Immature natural killer cell (primary cell): ENCODE measurements around the gene NIPSNAP3A. TPM values are rescaled to one million over a fixed set of nuclear protein-coding genes. Genes with fewer than 3 reads are reported as not detected.
"Not testable (repeated sequence)": the region's sequence is repeated elsewhere in the genome, so short reads cannot be mapped to it uniquely, and the experiment has no call there.

Source experiments
- DNase-seq, 3 donors: peaks; one replicate each; pipeline ENCODE4 v3.0.0; 2022; ENCODE audit warnings: mixed read lengths in 1 of 3
- H3K27ac Mint-ChIP-seq, 6 donors: one replicate each; pipeline ENCODE4 v1.8.0; 2020; ENCODE audit warnings: mixed read lengths in 6 of 6, mild to moderate bottlenecking in 5 of 6, inconsistent platforms in 4 of 6, moderate library complexity in 3 of 6
- H3K27me3 Mint-ChIP-seq, 3 donors: one replicate each; pipeline ENCODE4 v1.8.0; 2020 to 2021; ENCODE audit warnings: low read depth in 3 of 3, mild to moderate bottlenecking in 3 of 3, mixed read lengths in 3 of 3, moderate library complexity in 3 of 3, inconsistent platforms in 1 of 3
- H3K36me3 Mint-ChIP-seq, 3 donors: one replicate each; pipeline ENCODE4 v1.8.0; 2020; ENCODE audit warnings: mixed read lengths in 3 of 3, inconsistent platforms in 2 of 3, mild to moderate bottlenecking in 2 of 3
- H3K4me1 Mint-ChIP-seq, 2 donors: one replicate each; pipeline ENCODE4 v1.8.0; 2020; ENCODE audit warnings: inconsistent platforms in 2 of 2, mild to moderate bottlenecking in 2 of 2, mixed read lengths in 2 of 2, moderate library complexity in 1 of 2
- H3K4me3 Mint-ChIP-seq, 5 donors: one replicate each; pipeline ENCODE4 v1.8.0; 2020; ENCODE audit warnings: mild to moderate bottlenecking in 5 of 5, mixed read lengths in 5 of 5, inconsistent platforms in 3 of 5, moderate library complexity in 3 of 5
- H3K9me3 Mint-ChIP-seq, 6 donors: one replicate each; pipeline ENCODE4 v1.8.0; 2020; ENCODE audit warnings: mild to moderate bottlenecking in 6 of 6, mixed read lengths in 6 of 6, inconsistent platforms in 4 of 6, moderate library complexity in 3 of 6
- polyA plus RNA-seq, 3 donors: library from polyadenylated mRNA; unstranded; fragments of 300-500 nt; fragmentation: Illumina TruSeq; gene quantifications; one replicate each; pipeline ENCODE4 v1.2.3, GENCODE V29; 2021

Gene NIPSNAP3A
- polyA plus RNA-seq, 3 donors from 2014 or later, result 28.2 to 58.0 (median 29.2) TPM

DNA sequence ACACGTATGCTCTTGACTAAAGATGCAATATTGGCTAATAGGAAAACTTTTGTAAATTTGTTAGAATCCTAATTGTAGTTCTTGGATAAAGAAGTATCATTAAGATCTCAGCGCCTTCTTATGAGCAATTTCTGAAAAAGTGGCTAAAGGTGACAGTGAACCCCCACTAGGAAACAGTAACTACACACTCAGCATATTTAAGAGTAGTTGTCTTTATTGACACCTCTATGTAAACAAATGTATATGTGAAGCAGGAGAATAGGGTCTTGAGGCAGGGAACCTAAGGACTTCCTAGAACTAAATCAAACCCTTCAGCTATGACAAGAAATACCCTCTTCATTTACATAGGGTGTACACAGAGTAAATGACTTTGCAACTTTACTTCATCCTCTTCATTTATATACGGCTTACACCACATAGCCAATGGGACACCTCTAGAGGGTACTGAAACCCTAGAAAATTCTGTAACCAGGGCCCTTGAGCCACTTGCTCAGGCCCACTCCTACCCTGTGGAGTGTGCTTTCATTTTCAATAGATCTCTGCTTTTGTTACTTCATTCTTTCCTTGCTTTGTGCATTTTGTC, 2.8 kb downstream of the NIPSNAP3A start:
- peaks cover 15 to 29% of the 10 kb centered on the region in 2 donors for H3K4me1 Mint-ChIP-seq
- no peak for DNase-seq
- peaks cover 9 to 31% (median 16%) of the 10 kb centered on the region in 3 donors for H3K36me3 Mint-ChIP-seq
- no peak overlapping the region for H3K4me3 Mint-ChIP-seq
- H3K27ac Mint-ChIP-seq, result peak overlapping the region in 1 of 6 donors; percentile 50
- no peaks in the 10 kb centered on the region for H3K9me3 Mint-ChIP-seq
- peaks cover 0 to 7% (median 7%) of the 10 kb centered on the region in 3 donors for H3K27me3 Mint-ChIP-seq

DNA sequence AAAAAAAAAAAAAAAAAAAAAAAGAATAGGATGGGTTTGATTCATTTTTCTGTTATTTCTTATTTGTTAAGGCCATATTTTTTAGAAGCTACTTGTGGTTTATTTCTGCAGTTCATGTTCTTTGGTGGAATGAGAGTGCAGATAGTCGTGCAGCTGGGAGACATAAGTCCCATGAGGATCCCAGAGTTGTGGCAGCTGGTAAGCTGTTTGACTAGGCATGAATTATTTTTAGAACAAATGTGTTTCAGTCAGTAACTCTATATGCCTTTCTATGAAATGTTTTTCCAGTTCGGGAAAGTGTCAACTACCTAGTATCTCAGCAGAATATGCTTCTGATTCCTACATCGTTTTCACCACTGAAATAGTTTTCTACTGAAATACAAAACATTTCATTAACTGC, 11.5 kb downstream of the NIPSNAP3A start:
- H3K27me3 Mint-ChIP-seq, result no peaks in the 10 kb centered on the region
- H3K36me3 Mint-ChIP-seq, result peaks cover 4% of the 10 kb centered on the region in 3 donors
- H3K4me1 Mint-ChIP-seq, result peaks cover 6 to 9% of the 10 kb centered on the region in 2 donors
- no peaks in the 10 kb centered on the region for H3K9me3 Mint-ChIP-seq
- no peak overlapping the region for H3K4me3 Mint-ChIP-seq
- no peak overlapping the region for H3K27ac Mint-ChIP-seq
- no peak for DNase-seq

DNA sequence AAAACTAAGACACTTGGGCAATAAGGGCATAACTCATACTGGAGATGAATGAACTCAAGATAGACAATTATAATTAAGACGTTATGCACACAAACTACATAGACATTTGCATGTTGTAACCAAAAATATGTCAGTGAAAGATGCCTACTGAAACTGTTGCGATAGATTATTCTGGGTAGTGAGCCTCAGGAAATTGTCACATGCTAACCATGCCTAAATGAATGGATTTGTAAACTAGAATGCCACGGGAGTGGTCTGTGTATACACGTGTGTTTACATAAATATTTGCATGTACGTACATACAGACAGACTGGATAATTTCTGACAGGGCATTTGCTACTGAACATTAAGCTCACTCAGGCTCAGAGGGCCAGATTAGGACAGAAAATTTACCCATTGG, 17.7 kb downstream of the NIPSNAP3A start:
- Mint-ChIP-seq H3K4me1 (peaks cover 6 to 14% of the 10 kb centered on the region in 2 donors), H3K27ac (peak overlapping the region in 1 of 6 donors; percentile 33), H3K27me3 (peaks cover 0 to 4% (median 1%) of the 10 kb centered on the region in 3 donors), H3K4me3 (peak overlapping the region; percentile 89 to 97 (median 96)), H3K36me3 (no peaks in the 10 kb centered on the region), H3K9me3 (no peaks in the 10 kb centered on the region)
- DNase-seq, result no peak

DNA sequence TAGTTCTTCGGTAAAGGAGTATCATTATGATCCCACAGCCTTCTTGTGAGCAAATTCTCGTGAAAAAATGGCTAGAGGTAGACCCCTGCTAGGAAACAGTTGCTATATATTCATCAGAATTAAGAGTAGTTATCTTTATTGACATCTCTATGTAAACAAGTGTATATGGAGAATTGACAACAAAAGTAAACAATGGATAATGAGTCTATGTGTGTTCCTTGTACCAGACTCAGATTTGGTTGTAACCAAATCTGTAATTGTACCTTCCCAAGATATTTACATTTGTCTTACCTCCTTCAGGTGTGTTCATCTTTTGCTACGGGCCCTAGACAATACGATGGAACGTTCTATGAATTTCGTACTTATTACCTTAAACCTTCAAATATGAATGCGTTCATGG, 18.5 kb downstream of the NIPSNAP3A start:
- Mint-ChIP-seq H3K36me3 (no peaks in the 10 kb centered on the region), H3K27ac (no peak overlapping the region), H3K27me3 (peaks cover 0 to 4% (median 1%) of the 10 kb centered on the region in 3 donors), H3K9me3 (no peaks in the 10 kb centered on the region), H3K4me1 (peaks cover 6 to 14% of the 10 kb centered on the region in 2 donors), H3K4me3 (no peak overlapping the region)
- no peak for DNase-seq

DNA sequence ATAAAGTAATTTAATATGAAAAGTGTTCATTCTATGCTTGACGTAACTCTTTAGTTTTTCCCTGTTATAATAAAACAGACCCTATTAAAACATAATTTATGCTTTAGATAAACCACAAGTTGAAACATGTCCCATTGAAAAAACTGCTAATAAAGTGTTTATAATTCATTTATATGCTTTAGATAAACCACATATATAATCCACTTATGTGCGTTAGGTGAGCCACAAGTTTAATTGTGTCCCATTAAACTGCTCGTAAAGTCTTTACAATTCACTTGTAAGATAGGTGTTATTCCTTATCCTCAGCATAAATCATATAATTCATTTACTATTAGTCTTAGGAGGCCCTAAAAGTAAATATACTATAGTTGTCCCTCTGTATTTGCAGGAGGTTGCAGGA, 20.0 kb downstream of the NIPSNAP3A start:
- DNase-seq, result no peak
- peaks cover 0 to 4% (median 1%) of the 10 kb centered on the region in 3 donors for H3K27me3 Mint-ChIP-seq
- H3K4me1 Mint-ChIP-seq, result peaks cover 6 to 14% of the 10 kb centered on the region in 2 donors
- peaks cover 0 to 6% (median 0%) of the 10 kb centered on the region in 3 donors for H3K36me3 Mint-ChIP-seq
- H3K4me3 Mint-ChIP-seq, result no peak overlapping the region
- H3K27ac Mint-ChIP-seq, result no peak overlapping the region
- H3K9me3 Mint-ChIP-seq, result no peaks in the 10 kb centered on the region

DNA sequence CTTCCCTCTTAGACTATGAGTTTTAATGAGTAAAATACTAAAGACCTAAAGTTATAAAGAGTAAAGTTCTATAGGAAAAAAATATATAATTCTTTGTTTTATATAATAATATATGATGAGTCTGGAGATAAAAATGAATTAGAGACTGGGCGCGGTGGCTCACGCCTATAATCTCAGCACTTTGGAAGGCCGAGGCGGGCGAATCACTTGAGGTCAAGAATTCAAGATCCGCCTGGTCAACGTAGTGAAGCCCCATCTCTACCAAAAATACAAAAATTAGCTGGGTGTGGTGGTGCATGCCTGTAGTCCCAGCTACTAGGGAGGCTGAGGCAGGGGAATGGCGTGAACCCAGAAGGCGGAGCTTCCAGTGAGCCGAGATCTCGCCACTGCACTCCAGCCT, 21.5 kb downstream of the NIPSNAP3A start:
- H3K4me1 Mint-ChIP-seq, result not testable (repeated sequence)

DNA sequence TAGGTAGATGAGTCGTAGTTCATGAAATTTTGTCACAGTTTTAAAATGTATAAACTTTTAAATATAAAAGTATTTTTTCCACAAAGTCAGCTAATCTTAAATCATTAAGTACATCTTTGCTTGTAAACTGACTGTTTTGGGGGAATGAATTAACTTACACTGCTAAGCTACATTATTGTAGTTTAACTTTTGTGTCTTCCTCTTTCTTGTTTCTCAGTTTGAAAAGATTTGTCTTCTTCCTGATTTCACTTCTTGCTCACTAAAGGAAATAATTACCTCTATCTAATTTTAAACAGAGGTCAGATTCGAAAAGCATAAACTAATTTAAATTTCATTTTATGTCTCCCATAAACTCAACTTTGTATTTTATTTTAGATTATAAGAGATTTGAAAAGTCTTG, 22.2 kb downstream of the NIPSNAP3A start:
- no peak for DNase-seq
- Mint-ChIP-seq H3K36me3 (peaks cover 0 to 6% (median 0%) of the 10 kb centered on the region in 3 donors), H3K27ac (no peak overlapping the region), H3K4me1 (peaks cover 0 to 5% of the 10 kb centered on the region in 2 donors), H3K9me3 (no peaks in the 10 kb centered on the region), H3K27me3 (peaks cover 0 to 4% (median 1%) of the 10 kb centered on the region in 3 donors), H3K4me3 (no peak overlapping the region)

More for the DNA sequence above, 21.5 kb downstream of the NIPSNAP3A start:
- not testable (repeated sequence) for H3K9me3 Mint-ChIP-seq, H3K36me3 Mint-ChIP-seq, H3K27ac Mint-ChIP-seq, DNase-seq, H3K4me3 Mint-ChIP-seq, H3K27me3 Mint-ChIP-seq

DNA sequence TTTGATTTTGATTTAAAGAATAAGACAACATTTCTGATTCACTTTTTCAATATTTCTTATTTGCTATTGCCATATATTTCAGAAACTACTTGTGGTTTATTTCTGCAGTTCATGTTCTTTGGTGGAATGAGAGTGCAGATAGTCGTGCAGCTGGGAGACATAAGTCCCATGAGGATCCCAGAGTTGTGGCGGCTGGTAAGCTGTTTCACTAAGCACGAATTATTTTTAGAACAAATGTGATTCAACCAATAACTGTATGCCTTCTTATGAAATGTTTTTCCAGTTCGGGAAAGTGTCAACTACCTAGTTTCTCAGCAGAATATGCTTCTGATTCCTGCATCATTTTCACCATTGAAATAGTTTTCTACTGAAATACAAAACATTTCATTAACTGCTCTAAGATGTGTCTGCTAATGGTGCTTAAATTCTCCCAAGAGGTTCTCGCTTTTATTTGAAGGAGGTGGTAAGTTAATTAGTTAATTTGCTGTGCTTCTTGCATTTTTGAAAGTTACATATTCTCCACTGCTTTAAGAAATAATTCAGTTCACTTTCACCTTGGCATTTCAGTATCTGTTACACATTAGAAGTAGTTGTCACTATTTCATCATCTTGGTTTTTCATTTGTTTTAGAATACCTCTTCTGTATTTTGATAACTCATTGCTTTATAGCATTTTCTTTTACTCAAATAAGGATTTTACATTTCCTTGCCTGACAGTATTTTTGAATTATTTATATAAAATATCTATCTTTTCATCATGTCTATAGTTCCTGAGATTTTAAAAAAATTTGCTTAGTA, 25.4 kb downstream of the NIPSNAP3A start:
- Mint-ChIP-seq H3K9me3 (no peaks in the 10 kb centered on the region), H3K36me3 (peaks cover 0 to 6% (median 0%) of the 10 kb centered on the region in 3 donors), H3K4me1 (no peaks in the 10 kb centered on the region), H3K4me3 (no peak overlapping the region), H3K27me3 (no peaks in the 10 kb centered on the region), H3K27ac (no peak overlapping the region)
- no peak for DNase-seq

DNA sequence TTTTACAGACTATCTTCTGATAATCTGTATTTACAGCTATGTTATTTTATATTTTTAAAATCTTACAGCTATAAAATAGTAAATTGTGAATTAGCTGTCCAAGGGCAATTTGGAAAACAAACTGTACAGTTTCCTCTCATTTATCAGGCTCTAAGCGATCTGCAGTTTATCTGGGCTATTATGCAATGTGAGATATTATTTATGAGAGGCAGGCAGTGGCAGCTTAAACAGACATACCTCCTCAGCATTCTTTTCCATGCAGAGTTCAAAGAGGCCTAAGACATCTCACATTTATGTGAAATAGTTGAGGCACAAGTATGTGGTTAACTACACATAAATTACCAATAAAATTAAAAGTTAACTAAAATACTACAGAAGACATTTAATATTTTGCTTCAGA, 26.6 kb downstream of the NIPSNAP3A start:
- Mint-ChIP-seq H3K4me3 (no peak overlapping the region), H3K27me3 (peaks cover 0 to 1% (median 0%) of the 10 kb centered on the region in 3 donors), H3K9me3 (no peaks in the 10 kb centered on the region), H3K36me3 (peaks cover 0 to 6% (median 0%) of the 10 kb centered on the region in 3 donors), H3K27ac (no peak overlapping the region), H3K4me1 (no peaks in the 10 kb centered on the region)
- no peak for DNase-seq

DNA sequence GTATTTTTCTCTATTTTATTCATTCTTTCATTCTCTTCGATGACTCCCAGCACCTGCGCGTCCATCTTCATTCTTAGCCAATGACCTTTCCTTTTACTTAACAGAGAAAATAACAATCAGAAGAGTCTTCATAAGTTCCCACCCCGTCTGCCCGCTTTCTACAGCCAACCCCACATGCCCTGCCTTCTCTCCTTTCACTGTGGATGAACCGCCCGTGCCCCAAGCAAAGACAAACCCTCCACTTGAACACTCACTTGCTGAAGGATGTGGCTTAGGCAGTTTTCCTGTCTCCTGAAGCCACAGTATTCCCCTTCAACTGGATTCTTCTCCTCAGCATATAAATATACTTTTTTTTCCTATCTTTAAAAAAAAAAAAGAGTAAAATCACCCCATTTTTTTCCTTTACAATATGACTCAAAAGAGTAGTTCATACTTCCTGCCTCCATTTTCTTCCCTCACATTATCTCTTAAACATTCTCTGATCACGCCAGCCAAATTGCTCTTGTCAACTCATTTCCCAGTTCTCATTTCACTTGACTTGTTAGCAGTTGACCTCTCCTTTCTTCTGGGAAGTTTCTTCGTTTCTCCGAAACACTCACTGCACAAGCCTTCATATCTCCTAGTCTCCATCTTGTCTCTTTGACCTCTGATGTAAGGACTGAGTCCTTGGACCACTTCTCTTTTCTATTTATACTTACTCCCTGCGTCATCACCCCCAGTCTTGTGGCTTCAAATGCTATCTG, 27.5 kb downstream of the NIPSNAP3A start:
- no peak for DNase-seq
- Mint-ChIP-seq H3K4me1 (no peaks in the 10 kb centered on the region), H3K27ac (no peak overlapping the region), H3K4me3 (no peak overlapping the region), H3K36me3 (peaks cover 0 to 6% (median 0%) of the 10 kb centered on the region in 3 donors), H3K9me3 (no peaks in the 10 kb centered on the region), H3K27me3 (peaks cover 0 to 1% (median 0%) of the 10 kb centered on the region in 3 donors)

DNA sequence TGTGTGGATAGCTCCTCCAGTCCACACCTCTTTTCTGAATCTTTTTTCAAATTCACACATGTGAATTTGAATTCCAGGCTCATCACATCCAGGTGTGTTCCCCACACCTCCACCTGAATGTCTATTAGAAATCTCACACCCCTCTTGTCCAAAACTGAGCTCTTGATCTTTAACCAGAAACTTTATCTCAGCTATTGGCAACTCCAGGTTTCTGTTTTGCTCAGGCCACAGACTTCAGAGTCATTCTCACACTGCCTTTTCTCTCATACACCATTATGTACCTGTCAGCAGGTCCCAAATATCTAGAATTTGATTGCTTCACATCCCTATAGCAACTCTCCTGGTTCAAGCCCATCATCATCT, 28.1 kb downstream of the NIPSNAP3A start:
- Mint-ChIP-seq H3K27me3 (peaks cover 0 to 1% (median 0%) of the 10 kb centered on the region in 3 donors), H3K4me1 (no peaks in the 10 kb centered on the region), H3K36me3 (peaks cover 0 to 6% (median 0%) of the 10 kb centered on the region in 3 donors), H3K4me3 (no peak overlapping the region), H3K27ac (no peak overlapping the region), H3K9me3 (no peaks in the 10 kb centered on the region)
- DNase-seq, result no peak

DNA sequence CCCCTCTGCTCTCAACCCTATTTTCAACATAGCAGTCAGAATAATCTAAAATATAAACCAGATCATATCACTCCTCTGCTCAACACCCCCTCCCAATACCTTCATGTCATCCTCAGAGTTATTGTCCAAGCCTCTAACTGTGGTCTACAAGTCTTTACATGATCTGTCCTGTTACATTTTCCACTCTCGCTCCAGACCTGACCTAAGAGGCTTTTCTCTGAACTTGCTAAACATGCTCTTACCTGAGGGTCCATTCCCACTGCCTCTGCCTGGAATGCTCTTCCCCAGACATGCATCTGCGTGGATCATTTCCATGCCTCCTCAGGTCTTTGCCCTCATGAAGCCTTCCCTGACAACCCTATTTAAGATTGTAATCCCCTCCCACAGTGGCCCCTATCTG, 28.5 kb downstream of the NIPSNAP3A start:
- Mint-ChIP-seq H3K27ac (no peak overlapping the region), H3K27me3 (peaks cover 0 to 1% (median 0%) of the 10 kb centered on the region in 3 donors), H3K4me3 (no peak overlapping the region), H3K36me3 (peaks cover 0 to 6% (median 0%) of the 10 kb centered on the region in 3 donors), H3K4me1 (no peaks in the 10 kb centered on the region), H3K9me3 (no peaks in the 10 kb centered on the region)
- DNase-seq, result no peak

DNA sequence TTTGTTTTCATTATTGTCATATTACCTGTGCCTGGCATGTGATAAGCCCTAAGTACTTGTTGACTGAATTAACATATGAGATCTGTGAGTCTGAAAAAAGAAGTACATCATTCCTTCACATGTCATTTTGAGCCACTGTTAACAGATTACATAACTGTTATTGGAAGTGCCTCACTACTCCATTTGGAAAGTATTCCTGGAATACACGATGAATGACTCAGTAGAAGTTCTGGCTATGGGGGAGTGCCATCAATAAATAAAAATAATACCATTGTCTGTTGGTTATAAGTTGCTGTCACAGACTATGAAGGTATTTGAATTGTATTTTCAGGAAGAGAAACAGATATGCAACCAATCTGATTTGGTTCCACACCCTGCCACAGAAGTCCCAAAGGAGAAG, 29.3 kb downstream of the NIPSNAP3A start:
- no peak overlapping the region for H3K4me3 Mint-ChIP-seq
- H3K27ac Mint-ChIP-seq, result no peak overlapping the region
- no peaks in the 10 kb centered on the region for H3K4me1 Mint-ChIP-seq
- no peak for DNase-seq
- H3K36me3 Mint-ChIP-seq, result peaks cover 0 to under 1% (median 0%) of the 10 kb centered on the region in 3 donors
- H3K27me3 Mint-ChIP-seq, result peaks cover 0 to 1% (median 0%) of the 10 kb centered on the region in 3 donors
- no peaks in the 10 kb centered on the region for H3K9me3 Mint-ChIP-seq

DNA sequence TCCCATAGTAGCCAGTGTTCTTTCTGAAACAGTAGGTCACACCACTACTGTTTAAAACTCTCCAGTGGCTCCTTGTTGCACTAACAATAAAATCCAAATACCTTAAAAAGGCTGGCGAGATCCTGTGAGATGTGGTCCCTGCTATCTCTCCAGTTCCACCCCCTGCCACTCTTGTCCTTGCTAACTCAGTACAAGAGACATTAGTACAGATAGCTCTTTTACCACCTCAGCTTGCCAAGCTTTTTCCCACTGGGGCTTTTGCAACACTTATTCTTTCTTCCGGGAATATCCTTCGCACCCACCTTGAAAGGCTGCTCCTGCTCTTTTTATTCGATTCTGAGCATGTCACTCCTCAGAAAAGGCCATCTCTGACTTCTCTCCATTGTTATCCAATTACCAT, 31.3 kb downstream of the NIPSNAP3A start:
- no peaks in the 10 kb centered on the region for H3K36me3 Mint-ChIP-seq
- peaks cover 0 to 1% (median 0%) of the 10 kb centered on the region in 3 donors for H3K27me3 Mint-ChIP-seq
- peaks cover 0 to 12% of the 10 kb centered on the region in 2 donors for H3K4me1 Mint-ChIP-seq
- H3K4me3 Mint-ChIP-seq, result no peak overlapping the region
- no peak overlapping the region for H3K27ac Mint-ChIP-seq
- no peaks in the 10 kb centered on the region for H3K9me3 Mint-ChIP-seq
- DNase-seq, result no peak
